H1 (cell line): Measurements from ENCODE around the gene IGFL2.

Experiments
- CTCF ChIP-seq, 3 experiments: IDR thresholded peaks; 1 replicate in 2 of 3; 2 replicates in 1 of 3; pipeline versions ENCODE4 v1.5.1 to v1.6.1; 2011; ENCODE audit warnings: low read length in 3 of 3, mild to moderate bottlenecking in 3 of 3, inconsistent platforms in 2 of 3, low read depth in 1 of 3, moderate library complexity in 1 of 3; ENCODE audit not compliant: insufficient read depth in 1 of 3; ENCODE audit errors: control extremely low read depth in 1 of 3
- EP300 ChIP-seq, 2 experiments: IDR thresholded peaks; 1 replicate in 1 of 2; 2 replicates in 1 of 2; pipeline ENCODE4 v1.6.1; 2011 to 2012; ENCODE audit warnings: low read depth in 2 of 2, low read length in 2 of 2, mild to moderate bottlenecking in 2 of 2, borderline replicate concordance in 1 of 2, inconsistent platforms in 1 of 2, moderate library complexity in 1 of 2
- GTF2F1 ChIP-seq: IDR thresholded peaks from 2 replicates; pipeline ENCODE4 v1.6.1; 2012; ENCODE audit warnings: low read depth, low read length, improper control_type of control experiment, borderline replicate concordance
- NANOG ChIP-seq: IDR thresholded peaks from 2 replicates; pipeline ENCODE4 v1.6.1; 2011; ENCODE audit warnings: low read length, low read depth, mild to moderate bottlenecking, inconsistent platforms; ENCODE audit not compliant: insufficient read depth, poor library complexity, severe bottlenecking
- POU5F1 ChIP-seq: IDR thresholded peaks from 2 replicates; pipeline ENCODE4 v1.6.1; 2011; ENCODE audit warnings: low read depth, mild to moderate bottlenecking, low read length, moderate library complexity
- SP1 ChIP-seq: IDR thresholded peaks from 2 replicates; pipeline ENCODE4 v1.6.1; 2011; ENCODE audit warnings: low read depth, low read length

GRCh38 chr19:46142294-46142693 lies 5.7 kb upstream of the IGFL2 start:
- TF ChIP-seq CTCF (IDR thresholded peaks at IDR 0.05; ENCODE audit: control extremely low read depth in 1 of 3, insufficient read depth in 1 of 3, low read depth in 1 of 3, low read length in 3 of 3) (no peak), SP1 (no peak), NANOG (no peak), EP300 (IDR thresholded peaks at IDR 0.05; ENCODE audit: borderline replicate concordance in 1 of 2, low read depth in 2 of 2, low read length in 2 of 2) (no peak), POU5F1 (no peak), GTF2F1 (no peak)
